GM19035 (cell line): ENCODE results near the gene IKZF3.
"Not testable (repeated sequence)": the region's sequence is repeated elsewhere in the genome, so short reads cannot be mapped to it uniquely, and the experiment has no call there.

Source experiments
- ATAC-seq: cut with Tn5 transposase; IDR thresholded peaks from one replicate; pipeline ENCODE4 v1.9.1; 2021; ENCODE audit not compliant: unreplicated experiment

The IKZF3 gene

GRCh38 chr17:39757176-39757662 lies 106.9 kb downstream of the IKZF3 start:
- no peak for ATAC-seq

- ATAC-seq = no peak
These were observed 107.6 kb downstream of the IKZF3 start for GRCh38 chr17:39756380-39757079.

GRCh38 chr17:39755554-39756379 lies 108.3 kb downstream of the IKZF3 start:
- peak; percentile 15 for ATAC-seq

- ATAC-seq = no peak
These were observed 109.1 kb downstream of the IKZF3 start for GRCh38 chr17:39754958-39755553.

- peak; percentile 66 for ATAC-seq
These were observed 109.8 kb downstream of the IKZF3 start for GRCh38 chr17:39754161-39754957.

GRCh38 chr17:39753514-39754160 lies 110.5 kb downstream of the IKZF3 start:
- peak; percentile 35 for ATAC-seq

GRCh38 chr17:39752241-39752881 lies 111.8 kb downstream of the IKZF3 start:
- no peak for ATAC-seq

- ATAC-seq = no peak
These were observed 112.5 kb downstream of the IKZF3 start for GRCh38 chr17:39751637-39752036.

- ATAC-seq = no peak
These were observed 113.0 kb downstream of the IKZF3 start for GRCh38 chr17:39751016-39751543.

- ATAC-seq = no peak
These were observed 113.7 kb downstream of the IKZF3 start for GRCh38 chr17:39750131-39751015.

GRCh38 chr17:39748444-39749034 lies 115.6 kb downstream of the IKZF3 start:
- not testable (repeated sequence) for ATAC-seq

- no peak for ATAC-seq
These were observed 116.4 kb downstream of the IKZF3 start for GRCh38 chr17:39747745-39748144.

- no peak for ATAC-seq
These were observed 118.0 kb downstream of the IKZF3 start for GRCh38 chr17:39746145-39746461.

GRCh38 chr17:39745335-39746144 lies 118.6 kb downstream of the IKZF3 start:
- ATAC-seq = no peak

- no peak for ATAC-seq
These were observed 119.3 kb downstream of the IKZF3 start for GRCh38 chr17:39744836-39745215.

GRCh38 chr17:39744075-39744835 lies 119.9 kb downstream of the IKZF3 start:
- no peak for ATAC-seq

- ATAC-seq = no peak
These were observed 121.2 kb downstream of the IKZF3 start for GRCh38 chr17:39742856-39743436.
